Measurements from ENCODE around the gene RRAS. TPM values are rescaled to one million over a fixed set of nuclear protein-coding genes. Genes with fewer than 3 reads are reported as not detected.

Gene RRAS
- total and polyA plus RNA-seq, 2 donors from 2014 or later, result 92.3 to 140 TPM

DNA sequence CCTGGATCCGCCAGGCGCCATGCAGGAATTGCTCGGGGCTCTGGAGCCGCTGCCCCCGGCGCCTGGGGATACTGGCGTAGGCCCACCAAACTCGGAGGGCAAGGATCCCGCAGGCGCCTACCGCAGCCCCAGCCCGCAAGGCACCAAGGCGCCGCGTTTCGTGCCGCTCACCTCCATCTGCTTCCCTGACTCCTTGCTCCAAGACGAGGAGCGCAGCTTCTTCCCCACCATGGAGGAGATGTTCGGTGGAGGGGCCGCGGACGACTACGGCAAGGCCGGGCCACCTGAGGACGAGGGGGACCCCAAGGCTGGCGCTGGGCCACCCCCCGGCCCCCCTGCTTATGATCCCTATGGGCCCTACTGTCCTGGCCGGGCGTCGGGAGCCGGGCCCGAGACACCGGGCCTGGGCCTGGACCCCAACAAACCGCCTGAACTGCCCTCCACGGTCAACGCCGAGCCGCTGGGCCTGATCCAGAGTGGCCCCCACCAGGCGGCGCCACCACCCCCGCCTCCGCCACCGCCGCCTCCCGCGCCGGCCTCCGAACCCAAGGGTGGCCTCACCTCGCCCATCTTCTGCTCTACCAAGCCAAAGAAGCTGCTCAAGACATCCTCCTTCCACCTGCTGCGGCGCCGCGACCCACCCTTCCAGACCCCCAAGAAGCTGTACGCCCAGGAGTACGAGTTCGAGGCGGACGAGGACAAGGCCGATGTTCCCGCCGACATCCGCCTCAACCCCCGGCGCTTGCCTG is 42.8 kb downstream of the RRAS start:
- H3K36me3 ChIP-seq (ENCODE audit: control insufficient read depth in 2 of 3, insufficient read depth in 3 of 3, low read length in 3 of 3), result peaks cover 2 to 28% (median 5%) of the 10 kb centered on the region in 3 donors
- no peak overlapping the region for H3K9ac ChIP-seq (ENCODE audit: low read length in 3 of 3)
- DNase-seq (peak in 1 of 5 donors; percentile 81), FAIRE-seq (no peak)
- no peaks in the 10 kb centered on the region for H3K27me3 ChIP-seq (ENCODE audit: control insufficient read depth, insufficient read depth, low read length)
- H3K4me1 ChIP-seq (ENCODE audit: control insufficient read depth in 2 of 3, insufficient read depth in 2 of 3, low read depth in 1 of 3, low read length in 3 of 3), result peaks cover 0 to 11% (median 0%) of the 10 kb centered on the region in 3 donors
- no peaks in the 10 kb centered on the region for H3K9me3 ChIP-seq (ENCODE audit: control insufficient read depth in 2 of 3, insufficient read depth in 1 of 3, low read length in 3 of 3)
- H3K4me3 ChIP-seq (ENCODE audit: low read length in 3 of 3), result no peak overlapping the region
- intact Hi-C loops (cut with DNase I), result no loop called here
- TF ChIP-seq, protein P1, sequence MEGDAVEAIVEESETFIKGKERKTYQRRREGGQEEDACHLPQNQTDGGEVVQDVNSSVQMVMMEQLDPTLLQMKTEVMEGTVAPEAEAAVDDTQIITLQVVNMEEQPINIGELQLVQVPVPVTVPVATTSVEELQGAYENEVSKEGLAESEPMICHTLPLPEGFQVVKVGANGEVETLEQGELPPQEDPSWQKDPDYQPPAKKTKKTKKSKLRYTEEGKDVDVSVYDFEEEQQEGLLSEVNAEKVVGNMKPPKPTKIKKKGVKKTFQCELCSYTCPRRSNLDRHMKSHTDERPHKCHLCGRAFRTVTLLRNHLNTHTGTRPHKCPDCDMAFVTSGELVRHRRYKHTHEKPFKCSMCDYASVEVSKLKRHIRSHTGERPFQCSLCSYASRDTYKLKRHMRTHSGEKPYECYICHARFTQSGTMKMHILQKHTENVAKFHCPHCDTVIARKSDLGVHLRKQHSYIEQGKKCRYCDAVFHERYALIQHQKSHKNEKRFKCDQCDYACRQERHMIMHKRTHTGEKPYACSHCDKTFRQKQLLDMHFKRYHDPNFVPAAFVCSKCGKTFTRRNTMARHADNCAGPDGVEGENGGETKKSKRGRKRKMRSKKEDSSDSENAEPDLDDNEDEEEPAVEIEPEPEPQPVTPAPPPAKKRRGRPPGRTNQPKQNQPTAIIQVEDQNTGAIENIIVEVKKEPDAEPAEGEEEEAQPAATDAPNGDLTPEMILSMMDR (IDR thresholded peaks at IDR 0.05; ENCODE audit: borderline replicate concordance, extremely low read depth, insufficient read depth), result no peak
- H3K27ac ChIP-seq (ENCODE audit: low read depth in 2 of 2, low read length in 2 of 2), result no peak overlapping the region

GRCh38 chr19:49596407-49596806 is 43.5 kb downstream of the RRAS start:
- H3K27ac ChIP-seq (ENCODE audit: low read depth in 2 of 2, low read length in 2 of 2), result no peak overlapping the region
- FAIRE-seq, result no peak
- no peaks in the 10 kb centered on the region for H3K27me3 ChIP-seq (ENCODE audit: control insufficient read depth, insufficient read depth, low read length)
- H3K9ac ChIP-seq (ENCODE audit: low read length in 3 of 3), result no peak overlapping the region
- H3K4me1 ChIP-seq (ENCODE audit: control insufficient read depth in 2 of 3, insufficient read depth in 2 of 3, low read depth in 1 of 3, low read length in 3 of 3), result peaks cover 0 to 11% (median 0%) of the 10 kb centered on the region in 3 donors
- TF ChIP-seq, protein P1 (IDR thresholded peaks at IDR 0.05; ENCODE audit: borderline replicate concordance, extremely low read depth, insufficient read depth), result no peak
- peaks cover 2 to 24% (median 2%) of the 10 kb centered on the region in 3 donors for H3K36me3 ChIP-seq (ENCODE audit: control insufficient read depth in 2 of 3, insufficient read depth in 3 of 3, low read length in 3 of 3)
- H3K9me3 ChIP-seq (ENCODE audit: control insufficient read depth in 2 of 3, insufficient read depth in 1 of 3, low read length in 3 of 3), result no peaks in the 10 kb centered on the region
- intact Hi-C loops (cut with DNase I), result no loop called here
- H3K4me3 ChIP-seq (ENCODE audit: low read length in 3 of 3), result no peak overlapping the region
- DNase-seq, result no peak

- no peak for FAIRE-seq
- no peak overlapping the region for H3K27ac ChIP-seq (ENCODE audit: low read depth in 2 of 2, low read length in 2 of 2)
Observed at GRCh38 chr19:49595819-49596404, 44.0 kb downstream of the RRAS start.

More at GRCh38 chr19:49595819-49596404, 44.0 kb downstream of the RRAS start:
- no peaks in the 10 kb centered on the region for H3K27me3 ChIP-seq (ENCODE audit: control insufficient read depth, insufficient read depth, low read length)
- H3K9ac ChIP-seq (ENCODE audit: low read length in 3 of 3), result no peak overlapping the region
- TF ChIP-seq, protein P1 (IDR thresholded peaks at IDR 0.05; ENCODE audit: borderline replicate concordance, extremely low read depth, insufficient read depth), result no peak
- peak in 1 of 5 donors; percentile 73 for DNase-seq
- peaks cover 0 to 24% (median under 1%) of the 10 kb centered on the region in 3 donors for H3K36me3 ChIP-seq (ENCODE audit: control insufficient read depth in 2 of 3, insufficient read depth in 3 of 3, low read length in 3 of 3)
- no peaks in the 10 kb centered on the region for H3K9me3 ChIP-seq (ENCODE audit: control insufficient read depth in 2 of 3, insufficient read depth in 1 of 3, low read length in 3 of 3)
- intact Hi-C loops (cut with DNase I), result no loop called here
- H3K4me3 ChIP-seq (ENCODE audit: low read length in 3 of 3), result no peak overlapping the region
- peaks cover 0 to 11% (median 0%) of the 10 kb centered on the region in 3 donors for H3K4me1 ChIP-seq (ENCODE audit: control insufficient read depth in 2 of 3, insufficient read depth in 2 of 3, low read depth in 1 of 3, low read length in 3 of 3)

Measured in kidney (tissue), 14 donors.